B cell (primary cell): ENCODE results near the gene TRIB2. TPM values are rescaled to one million over a fixed set of nuclear protein-coding genes. Genes with fewer than 3 reads are reported as not detected.

ENCODE experiments used
- ATAC-seq: fragments of 200-7000 bp; cut with Tn5 transposase; one replicate; pipeline ENCODE4 v1.10.0; 2021; ENCODE audit warnings: low read depth, mild to moderate bottlenecking, moderate number of reproducible peaks, moderate library complexity
- CTCF ChIA-PET: fragments of 350-600 bp; sonication (Branson Sonifier 250); formaldehyde crosslinking; loops from one replicate; lab custom pipeline; 2021; ENCODE audit warnings: antibody characterized with exemption, inconsistent platforms; lab: Charles Lee
- POLR2A ChIA-PET: fragments of 350-600 bp; sonication (Branson Sonifier 250); formaldehyde crosslinking; loops from one replicate; lab custom pipeline; 2021; ENCODE audit warnings: antibody characterized with exemption; lab: Charles Lee
- DNase-seq: peaks from one replicate; pipeline ENCODE4 v3.0.0; 2013
- H2AFZ ChIP-seq: 2 replicates; pipeline ENCODE4 v1.6.1; 2012; ENCODE audit warnings: mild to moderate bottlenecking, low read depth, low read length; ENCODE audit not compliant: insufficient read depth, poor library complexity, severe bottlenecking
- H3K27ac ChIP-seq, 2 donors: 1 replicate in 1 of 2; 2 replicates in 1 of 2; pipeline ENCODE4 v1.5.1; 2012 to 2013; ENCODE audit warnings: low read length in 2 of 2, mild to moderate bottlenecking in 2 of 2, moderate library complexity in 1 of 2
- H3K27me3 ChIP-seq, 4 experiments: fragments of 200-600 bp in 1 of 4; sonication (generic) in 1 of 4; replicated peaks in 1 of 4; 1 replicate in 2 of 4; 2 replicates in 2 of 4; pipeline versions ENCODE4 v1.6.1 to v1.7.0; 2013 to 2016; ENCODE audit warnings: low read length in 3 of 4, mild to moderate bottlenecking in 2 of 4, mixed read lengths in 1 of 4, moderate library complexity in 1 of 4; ENCODE audit not compliant: insufficient read depth in 4 of 4, control insufficient read depth in 3 of 4; ENCODE audit errors: control extremely low read depth in 1 of 4
- H3K36me3 ChIP-seq, 2 experiments: replicated peaks in 1 of 2; 1 replicate in 1 of 2; 2 replicates in 1 of 2; pipeline versions ENCODE4 v1.6.1 to v1.7.1; 2013; ENCODE audit warnings: low read length in 1 of 2; ENCODE audit not compliant: insufficient read depth in 2 of 2, control insufficient read depth in 1 of 2; ENCODE audit errors: control extremely low read depth in 1 of 2, extremely low read depth in 1 of 2
- H3K4me1 ChIP-seq, 2 donors: fragments of 200-600 bp in 1 of 2; sonication (generic) in 1 of 2; 1 replicate in 1 of 2; 2 replicates in 1 of 2; pipeline versions ENCODE4 v1.5.1 to v1.6.1; 2013 to 2017; ENCODE audit warnings: low read length in 2 of 2; ENCODE audit not compliant: control insufficient read depth in 2 of 2, insufficient read depth in 2 of 2
- H3K4me2 ChIP-seq: replicated peaks from 2 replicates; pipeline ENCODE3; 2012; ENCODE audit warnings: mild to moderate bottlenecking, low read depth, low read length; ENCODE audit not compliant: poor library complexity, severe bottlenecking
- H3K4me3 ChIP-seq, 5 experiments: fragments of 200-600 bp in 1 of 5; sonication (generic) in 1 of 5; 1 replicate in 3 of 5; 2 replicates in 2 of 5; pipeline versions ENCODE4 v1.5.1 to v1.7.0; 2011 to 2016; ENCODE audit warnings: low read length in 4 of 5, mild to moderate bottlenecking in 4 of 5, low read depth in 2 of 5, control low read depth in 1 of 5, moderate library complexity in 1 of 5; ENCODE audit not compliant: insufficient read depth in 1 of 5; ENCODE audit errors: control extremely low read depth in 1 of 5, extremely low read depth in 1 of 5
- H3K79me2 ChIP-seq: fragments of 200-600 bp; sonication (generic); one replicate; pipeline ENCODE4 v1.6.0; 2016; ENCODE audit warnings: low read length; ENCODE audit not compliant: control insufficient read depth, insufficient read depth
- H3K9ac ChIP-seq: fragments of 200-600 bp; sonication (generic); 2 replicates; pipeline ENCODE4 v1.6.1; 2017; ENCODE audit warnings: mild to moderate bottlenecking, low read length, moderate library complexity
- H3K9me3 ChIP-seq, 3 donors: one replicate each; pipeline versions ENCODE4 v1.6.1 to v1.7.1; 2013; ENCODE audit warnings: low read length in 2 of 3; ENCODE audit not compliant: control insufficient read depth in 2 of 3, insufficient read depth in 1 of 3; ENCODE audit errors: control extremely low read depth in 1 of 3
- H4K20me1 ChIP-seq: 2 replicates; pipeline ENCODE4 v1.6.0; 2012; ENCODE audit warnings: mild to moderate bottlenecking, low read length; ENCODE audit not compliant: insufficient read depth, control insufficient read depth, poor library complexity, severe bottlenecking
- H3K27ac Mint-ChIP-seq: one replicate; pipeline ENCODE4 v1.8.0; 2021; ENCODE audit warnings: mixed read lengths
- H3K27me3 Mint-ChIP-seq: one replicate; pipeline ENCODE4 v1.8.0; 2021; ENCODE audit warnings: mixed read lengths
- H3K4me1 Mint-ChIP-seq: one replicate; pipeline ENCODE4 v1.8.0; 2021; ENCODE audit warnings: mixed read lengths
- H3K4me3 Mint-ChIP-seq: one replicate; pipeline ENCODE4 v1.8.0; 2021; ENCODE audit warnings: mixed read lengths
- H3K9me3 Mint-ChIP-seq: one replicate; pipeline ENCODE4 v1.8.0; 2022; ENCODE audit warnings: mixed read lengths; ENCODE audit not compliant: insufficient read depth
- CTCF ChIP-seq: fragments of 200-600 bp; IDR thresholded peaks from one replicate; pipeline ENCODE4 v1.8.0; 2022; ENCODE audit warnings: antibody characterized with exemption, mild to moderate bottlenecking
- EZH2 ChIP-seq: IDR thresholded peaks from 2 replicates; pipeline ENCODE4 v1.6.1; 2012; ENCODE audit warnings: borderline replicate concordance, low read depth, mild to moderate bottlenecking, moderate library complexity, low read length; ENCODE audit not compliant: insufficient read depth, poor library complexity, severe bottlenecking
- WGBS: methylation state at CpG from one replicate; pipeline ENCODE4 v1.1.5; 2013; ENCODE audit warnings: missing lambda C conversion rate; ENCODE audit not compliant: insufficient coverage; 5-methylcytosine and 5-hydroxymethylcytosine counted together
- intact Hi-C: fragments of 100-400 bp; cut with micrococcal nuclease; formaldehyde crosslinking; loops from one replicate; pipeline ENCODE4 v1.10.0; 2022
- polyA plus RNA-seq: library from polyadenylated mRNA; depleted of rRNA; stranded (reverse); fragments of >200 nt; gene quantifications from 2 replicates; pipeline ENCODE4 v1.2.3, GENCODE V29; 2012
- total RNA-seq, 2 donors: library from RNA; stranded (reverse); fragments of 120-200 nt in 1 of 2; gene quantifications; 1 replicate in 1 of 2; 2 replicates in 1 of 2; pipeline versions ENCODE4 v1.2.3 to v1.2.4, GENCODE V29; 2013 to 2022

TRIB2 gene
- total and polyA plus RNA-seq, 2 donors (not counting 1 experiment from before 2014, with no cell fraction given), result 36.3 to 117 TPM

- ChIA-PET POLR2A (no interaction called here), CTCF (no interaction called here)
- TF ChIP-seq EZH2 (no peak), CTCF (no peak)
- no peak overlapping the region for H2AFZ ChIP-seq
- H3K4me3 Mint-ChIP-seq, result no peak overlapping the region
- H3K9me3 ChIP-seq, result peaks cover 0 to 5% (median 0%) of the 10 kb centered on the region in 3 donors
- no peaks in the 10 kb centered on the region for H3K4me1 Mint-ChIP-seq
- no peak for DNase-seq
- H3K27me3 ChIP-seq, result peaks cover 0 to 4% (median 0%) of the 10 kb centered on the region in 4 experiments
- peaks cover 20% of the 10 kb centered on the region for H3K27me3 Mint-ChIP-seq
- WGBS, result 68% methylated on average over 6 of the region's 6 CpGs
- no peaks in the 10 kb centered on the region for H3K36me3 ChIP-seq
- H3K27ac Mint-ChIP-seq, result no peak overlapping the region
- H3K4me2 ChIP-seq, result no peak overlapping the region
- H3K9ac ChIP-seq, result no peak overlapping the region
- H3K79me2 ChIP-seq, result no peaks in the 10 kb centered on the region
- ATAC-seq, result no peak
- intact Hi-C loops, result no loop called here
- H3K4me1 ChIP-seq, result no peaks in the 10 kb centered on the region
- peaks cover 3% of the 10 kb centered on the region for H3K9me3 Mint-ChIP-seq
- no peak overlapping the region for H3K4me3 ChIP-seq
- H4K20me1 ChIP-seq, result no peaks in the 10 kb centered on the region
- H3K27ac ChIP-seq, result no peak overlapping the region
Measured at GRCh38 chr2:12778369-12778768, 61.6 kb downstream of the TRIB2 start.

- Histone ChIP-seq H2AFZ (no peak overlapping the region), H3K4me1 (no peaks in the 10 kb centered on the region), H3K79me2 (no peaks in the 10 kb centered on the region), H3K36me3 (no peaks in the 10 kb centered on the region), H3K27me3 (peaks cover 0 to 4% (median 0%) of the 10 kb centered on the region in 4 experiments), H3K27ac (no peak overlapping the region), H4K20me1 (no peaks in the 10 kb centered on the region), H3K9me3 (peaks cover 0 to 5% (median 0%) of the 10 kb centered on the region in 3 donors), H3K4me2 (no peak overlapping the region), H3K4me3 (no peak overlapping the region), H3K9ac (no peak overlapping the region)
- no peak for ATAC-seq
- Mint-ChIP-seq H3K27me3 (peaks cover 21% of the 10 kb centered on the region), H3K27ac (no peak overlapping the region), H3K4me1 (no peaks in the 10 kb centered on the region), H3K4me3 (no peak overlapping the region), H3K9me3 (peaks cover 3% of the 10 kb centered on the region)
- 92% methylated on average over 7 of the region's 12 CpGs for WGBS
- intact Hi-C loops, result no loop called here
- ChIA-PET POLR2A (no interaction called here), CTCF (no interaction called here)
- TF ChIP-seq EZH2 (no peak), CTCF (no peak)
- no peak for DNase-seq
Measured at GRCh38 chr2:12778811-12779579, 62.3 kb downstream of the TRIB2 start.
